Transverse colon (tissue), 4 donors: ENCODE measurements around the gene VN1R5. TPM values are rescaled to one million over a fixed set of nuclear protein-coding genes. Genes with fewer than 3 reads are reported as not detected.

Source experiments
- DNase-seq: peaks from one replicate; pipeline ENCODE4 v3.0.0-alpha.2; 2019
- H3K27ac ChIP-seq, 4 donors: fragments of 200-600 bp; sonication (generic); 2 replicates each; pipeline ENCODE4 v1.5.1; 2016 to 2018; ENCODE audit warnings: inconsistent platforms in 4 of 4
- H3K27me3 ChIP-seq: fragments of 200-600 bp; sonication (generic); 2 replicates; pipeline ENCODE4 v1.5.1; 2017; ENCODE audit warnings: inconsistent platforms
- H3K36me3 ChIP-seq, 4 donors: fragments of 200-600 bp; sonication (generic); 2 replicates each; pipeline ENCODE4 v1.5.1; 2017 to 2019; ENCODE audit warnings: inconsistent platforms in 4 of 4
- H3K4me1 ChIP-seq, 4 donors: fragments of 200-600 bp; sonication (generic); 2 replicates each; pipeline ENCODE4 v1.5.1; 2017 to 2020; ENCODE audit warnings: inconsistent platforms in 4 of 4
- H3K4me3 ChIP-seq, 4 donors: fragments of 200-600 bp; sonication (generic); 1 replicate in 1 of 4; 2 replicates in 3 of 4; pipeline versions ENCODE4 v1.5.1 to v1.6.1; 2017 to 2019; ENCODE audit warnings: inconsistent platforms in 4 of 4
- H3K9me3 ChIP-seq, 2 donors: fragments of 200-600 bp; sonication (generic); 2 replicates each; pipeline ENCODE4 v1.5.1; 2017 to 2019; ENCODE audit warnings: inconsistent platforms in 2 of 2
- EP300 ChIP-seq: sonication (generic); formaldehyde crosslinking; IDR thresholded peaks from one replicate; pipeline ENCODE4 v1.6.1; 2017; ENCODE audit warnings: antibody characterized with exemption, low read depth
- POLR2A ChIP-seq: fragments of 450-650 bp; IDR thresholded peaks from one replicate; pipeline ENCODE4 v1.6.1; 2016; ENCODE audit warnings: antibody characterized with exemption, mild to moderate bottlenecking, moderate library complexity
- POLR2AphosphoS5 ChIP-seq, 3 donors: sonication (generic); formaldehyde crosslinking; IDR thresholded peaks; one replicate each; pipeline ENCODE4 v1.6.1; 2016; ENCODE audit warnings: antibody characterized with exemption in 3 of 3
- WGBS, 2 donors: methylation state at CpG; one replicate each; pipeline ENCODE4 v1.1.5; 2018; ENCODE audit warnings: low coverage in 1 of 2; 5-methylcytosine and 5-hydroxymethylcytosine counted together
- in situ Hi-C, 4 donors: fragments of 200-750 bp; cut with MboI; loops; one replicate each; pipeline versions ENCODE4 v1.15.0 to v1.15.1; 2017; ENCODE audit warnings: low sequenced_read_pairs in 3 of 4, low pct_ligation_motif_present in 1 of 4, low pct_unique_long_range_greater_than_20kb in 1 of 4
- intact Hi-C: fragments of 100-400 bp; cut with DNase I; formaldehyde crosslinking; loops from one replicate; pipeline ENCODE4 v1.15.1; 2023; ENCODE audit warnings: low total_unique reads
- total RNA-seq, 4 donors: library from RNA; depleted of rRNA; stranded (reverse); fragments of >200 nt; gene quantifications; one replicate each; pipeline ENCODE4 v1.1.0, GENCODE V29; 2016
- TF ChIP-seq, protein P1 (sequence below), 5 experiments: fragments of 200-600 bp in 3 of 5; fragments of 450-650 bp in 2 of 5; sonication (generic) in 3 of 5; IDR thresholded peaks; 1 replicate in 2 of 5; 2 replicates in 3 of 5; pipeline ENCODE4 v1.5.1; 2016 to 2017; ENCODE audit warnings: antibody characterized with exemption in 5 of 5, inconsistent platforms in 3 of 5, mild to moderate bottlenecking in 2 of 5, moderate library complexity in 1 of 5

Gene VN1R5
- total RNA-seq, 4 donors from 2014 or later: not detected

DNA sequence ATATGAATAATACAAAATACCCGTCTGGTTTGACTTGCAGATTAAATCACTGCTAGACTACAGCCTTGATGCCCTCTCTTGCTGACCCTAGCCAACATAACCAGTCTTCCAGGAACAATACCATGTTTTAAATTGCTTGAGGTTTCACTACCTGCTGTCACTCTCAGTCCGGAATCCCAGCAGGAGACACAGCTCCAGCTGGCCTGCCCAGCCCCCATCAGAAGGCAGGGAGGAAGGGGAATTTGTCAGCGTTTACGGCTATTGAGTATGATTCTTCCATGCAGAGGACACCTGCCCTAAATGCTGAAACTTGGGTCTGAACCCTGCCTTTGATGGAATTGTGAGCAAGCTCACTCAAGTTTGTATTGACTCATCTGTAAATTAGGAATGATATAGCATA is 42.8 kb downstream of the VN1R5 start:
- DNase-seq: no peak
- TF ChIP-seq, protein P1, sequence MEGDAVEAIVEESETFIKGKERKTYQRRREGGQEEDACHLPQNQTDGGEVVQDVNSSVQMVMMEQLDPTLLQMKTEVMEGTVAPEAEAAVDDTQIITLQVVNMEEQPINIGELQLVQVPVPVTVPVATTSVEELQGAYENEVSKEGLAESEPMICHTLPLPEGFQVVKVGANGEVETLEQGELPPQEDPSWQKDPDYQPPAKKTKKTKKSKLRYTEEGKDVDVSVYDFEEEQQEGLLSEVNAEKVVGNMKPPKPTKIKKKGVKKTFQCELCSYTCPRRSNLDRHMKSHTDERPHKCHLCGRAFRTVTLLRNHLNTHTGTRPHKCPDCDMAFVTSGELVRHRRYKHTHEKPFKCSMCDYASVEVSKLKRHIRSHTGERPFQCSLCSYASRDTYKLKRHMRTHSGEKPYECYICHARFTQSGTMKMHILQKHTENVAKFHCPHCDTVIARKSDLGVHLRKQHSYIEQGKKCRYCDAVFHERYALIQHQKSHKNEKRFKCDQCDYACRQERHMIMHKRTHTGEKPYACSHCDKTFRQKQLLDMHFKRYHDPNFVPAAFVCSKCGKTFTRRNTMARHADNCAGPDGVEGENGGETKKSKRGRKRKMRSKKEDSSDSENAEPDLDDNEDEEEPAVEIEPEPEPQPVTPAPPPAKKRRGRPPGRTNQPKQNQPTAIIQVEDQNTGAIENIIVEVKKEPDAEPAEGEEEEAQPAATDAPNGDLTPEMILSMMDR (IDR thresholded peaks at IDR 0.05): no peak
- TF ChIP-seq POLR2A (no peak), EP300 (no peak), POLR2AphosphoS5 (IDR thresholded peaks at IDR 0.05) (no peak)
- WGBS, 2 donors: 52% methylated on average over 4 of the region's 4 CpGs; no CpG with 5 or more reads in 1 of the 2 donors
- no peaks in the 10 kb centered on the region for H3K9me3 ChIP-seq
- H3K27ac ChIP-seq: peak overlapping the region; percentile 73 to 82 (median 78)
- peaks cover 0 to 31% (median 17%) of the 10 kb centered on the region in 4 donors for H3K4me1 ChIP-seq
- intact Hi-C loops (no loop called here), in situ Hi-C loops (no loop called here)
- no peaks in the 10 kb centered on the region for H3K27me3 ChIP-seq
- no peak overlapping the region for H3K4me3 ChIP-seq
- no peaks in the 10 kb centered on the region for H3K36me3 ChIP-seq

DNA sequence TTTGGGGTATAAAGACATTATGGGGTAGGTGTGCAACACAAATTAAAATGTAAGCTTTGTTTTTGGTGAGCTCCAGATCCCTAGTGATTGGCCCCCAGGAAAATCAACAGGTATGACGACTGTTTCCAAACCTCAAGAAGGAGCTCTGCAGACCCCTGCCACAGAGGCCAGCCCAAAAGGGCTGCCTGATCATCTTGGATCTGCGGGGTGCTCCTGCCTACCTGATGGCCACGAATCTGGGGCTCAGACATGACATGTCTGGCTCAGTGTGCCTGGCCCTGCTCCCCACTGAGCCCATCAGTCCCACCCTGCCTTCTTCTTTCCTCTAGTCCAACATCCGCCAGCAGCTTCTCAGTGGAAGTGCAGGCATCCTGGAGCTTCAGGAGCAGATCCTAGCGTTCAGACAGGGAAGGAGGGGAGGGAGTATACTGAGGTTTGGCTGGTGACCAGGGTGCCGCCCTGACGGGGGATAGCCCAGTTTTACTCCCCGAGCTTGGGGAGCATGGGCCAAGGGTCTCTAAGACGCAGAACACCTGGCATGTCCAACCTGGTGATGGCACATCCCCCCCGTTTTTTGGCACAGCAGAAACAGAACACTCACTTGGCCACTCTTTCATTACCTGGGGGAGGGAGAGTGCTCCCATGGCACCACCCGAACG is 44.0 kb downstream of the VN1R5 start:
- TF ChIP-seq, protein P1 (IDR thresholded peaks at IDR 0.05): no peak
- TF ChIP-seq POLR2AphosphoS5 (IDR thresholded peaks at IDR 0.05) (no peak), EP300 (no peak), POLR2A (no peak)
- peaks cover 0 to 36% (median 19%) of the 10 kb centered on the region in 4 donors for H3K4me1 ChIP-seq
- in situ Hi-C loops: no loop called here
- H3K9me3 ChIP-seq: no peaks in the 10 kb centered on the region
- intact Hi-C loops: no loop called here
- H3K27ac ChIP-seq: no peak overlapping the region
- DNase-seq: no peak
- H3K36me3 ChIP-seq: no peaks in the 10 kb centered on the region
- H3K4me3 ChIP-seq: no peak overlapping the region
- no peaks in the 10 kb centered on the region for H3K27me3 ChIP-seq
- whole genome bisulfite sequencing, 2 donors: 93% methylated on average over 12 of the region's 12 CpGs; no CpG with 5 or more reads in 1 of the 2 donors

GRCh38 chr1:247300491-247301175 is 44.8 kb downstream of the VN1R5 start:
- Histone ChIP-seq H3K4me3 (no peak overlapping the region), H3K9me3 (no peaks in the 10 kb centered on the region), H3K27ac (no peak overlapping the region), H3K36me3 (no peaks in the 10 kb centered on the region), H3K4me1 (peaks cover 0 to 36% (median 19%) of the 10 kb centered on the region in 4 donors), H3K27me3 (no peaks in the 10 kb centered on the region)
- in situ Hi-C loops (no loop called here), intact Hi-C loops (no loop called here)
- 95 to 96% methylated on average over 4 to 47 of the region's 47 CpGs for WGBS, 2 donors
- no peak for TF ChIP-seq EP300
- no peak for TF ChIP-seq POLR2AphosphoS5 (IDR thresholded peaks at IDR 0.05)
- TF ChIP-seq POLR2A: no peak
- TF ChIP-seq, protein P1 (IDR thresholded peaks at IDR 0.05): no peak
- DNase-seq: no peak

DNA sequence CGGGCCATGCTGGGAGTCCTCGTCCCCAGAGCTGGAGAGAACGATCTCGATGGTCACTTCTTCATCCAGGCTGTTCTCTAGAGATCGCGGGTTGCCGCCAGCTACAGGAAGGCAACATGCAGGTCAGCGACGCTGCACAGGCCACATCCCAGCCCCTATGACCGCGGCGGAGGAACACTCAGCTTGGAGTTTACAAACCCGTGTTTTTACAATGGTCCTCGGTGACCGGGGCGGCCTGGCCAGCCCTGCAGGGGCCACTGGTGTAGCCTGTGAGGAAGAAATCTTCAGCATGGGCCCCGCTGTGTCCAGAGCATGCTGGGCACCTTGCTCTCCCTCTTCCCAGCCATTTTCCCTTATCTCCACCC is 45.3 kb downstream of the VN1R5 start:
- no peaks in the 10 kb centered on the region for H3K27me3 ChIP-seq
- peaks cover 0 to 36% (median 19%) of the 10 kb centered on the region in 4 donors for H3K4me1 ChIP-seq
- intact Hi-C loops (no loop called here), in situ Hi-C loops (no loop called here)
- no peak overlapping the region for H3K4me3 ChIP-seq
- no peak overlapping the region for H3K27ac ChIP-seq
- no peak for DNase-seq
- TF ChIP-seq POLR2A (no peak), EP300 (no peak), POLR2AphosphoS5 (IDR thresholded peaks at IDR 0.05) (no peak)
- TF ChIP-seq, protein P1 (IDR thresholded peaks at IDR 0.05): no peak
- H3K9me3 ChIP-seq: no peaks in the 10 kb centered on the region
- 97% methylated on average over 17 of the region's 17 CpGs; no CpG with 5 or more reads in 1 of the 2 donors for WGBS, 2 donors
- H3K36me3 ChIP-seq: no peaks in the 10 kb centered on the region
